GM23248 (cell line): Measurements from ENCODE around the gene YEATS2. TPM values are rescaled to one million over a fixed set of nuclear protein-coding genes. Genes with fewer than 3 reads are reported as not detected.

Experiments used
- DNase-seq: peaks from one replicate; pipeline ENCODE4 v3.0.0-alpha.2; 2015
- H2AFZ ChIP-seq: fragments of 200-600 bp; sonication (generic); 2 replicates; pipeline ENCODE4 v1.6.1; 2016; ENCODE audit warnings: antibody characterized with exemption
- H3F3A ChIP-seq: fragments of 200-600 bp; sonication (generic); 2 replicates; pipeline ENCODE4 v1.6.1; 2016; ENCODE audit warnings: mild to moderate bottlenecking, antibody characterized with exemption, mixed run types; ENCODE audit not compliant: insufficient read depth
- H3K27ac ChIP-seq: fragments of 200-600 bp; sonication (generic); 2 replicates; pipeline ENCODE4 v1.5.1; 2016; ENCODE audit warnings: mild to moderate bottlenecking
- H3K27me3 ChIP-seq: fragments of 200-600 bp; sonication (generic); replicated peaks from 2 replicates; pipeline ENCODE4 v1.6.1; 2016; ENCODE audit warnings: mild to moderate bottlenecking; ENCODE audit not compliant: insufficient read depth
- H3K36me3 ChIP-seq: fragments of 200-600 bp; sonication (generic); 2 replicates; pipeline ENCODE4 v1.6.1; 2016; ENCODE audit warnings: low read depth, mild to moderate bottlenecking
- H3K4me1 ChIP-seq: fragments of 200-600 bp; sonication (generic); 2 replicates; pipeline ENCODE4 v1.6.1; 2016; ENCODE audit warnings: mild to moderate bottlenecking; ENCODE audit not compliant: insufficient read depth
- H3K4me2 ChIP-seq: fragments of 200-600 bp; sonication (generic); one replicate; pipeline ENCODE4 v1.6.1; 2016; ENCODE audit warnings: mild to moderate bottlenecking; ENCODE audit not compliant: unreplicated experiment
- H3K4me3 ChIP-seq: fragments of 200-600 bp; sonication (generic); 2 replicates; pipeline ENCODE4 v1.5.1; 2016; ENCODE audit warnings: mild to moderate bottlenecking
- H3K79me2 ChIP-seq: fragments of 200-600 bp; sonication (generic); 2 replicates; pipeline ENCODE4 v1.6.1; 2016; ENCODE audit warnings: mild to moderate bottlenecking; ENCODE audit not compliant: insufficient read depth
- H3K9ac ChIP-seq: fragments of 200-600 bp; sonication (generic); 2 replicates; pipeline ENCODE4 v1.6.1; 2016; ENCODE audit warnings: mild to moderate bottlenecking
- H3K9me2 ChIP-seq: fragments of 200-600 bp; sonication (generic); 2 replicates; pipeline ENCODE4 v1.6.1; 2016; ENCODE audit warnings: mixed run types, mild to moderate bottlenecking, moderate library complexity; ENCODE audit not compliant: insufficient read depth
- H3K9me3 ChIP-seq: fragments of 200-600 bp; sonication (generic); one replicate; pipeline ENCODE4 v1.6.1; 2017; ENCODE audit warnings: low read depth
- H4K20me1 ChIP-seq: fragments of 200-600 bp; sonication (generic); 2 replicates; pipeline ENCODE4 v1.6.0; 2016; ENCODE audit not compliant: insufficient read depth
- EZH2 ChIP-seq: fragments of 200-600 bp; sonication (generic); IDR thresholded peaks from 2 replicates; pipeline ENCODE4 v1.6.1; 2018; ENCODE audit warnings: antibody characterized with exemption, mild to moderate bottlenecking; ENCODE audit not compliant: insufficient read depth, poor library complexity, severe bottlenecking
- EZH2phosphoT487 ChIP-seq: fragments of 200-600 bp; sonication (generic); IDR thresholded peaks from 2 replicates; pipeline ENCODE4 v1.6.1; 2018; ENCODE audit warnings: antibody characterized with exemption, moderate library complexity, mild to moderate bottlenecking, low read depth; ENCODE audit not compliant: insufficient read depth
- WGBS, 2 experiments: methylation state at CpG; one replicate each; pipeline ENCODE4 v1.1.6; 2015 to 2017; ENCODE audit warnings: low lambda C conversion rate in 2 of 2, low coverage in 1 of 2; ENCODE audit errors: missing lambda C conversion rate in 2 of 2; 5-methylcytosine and 5-hydroxymethylcytosine counted together
- in situ Hi-C: fragments of 300-500 bp; cut with MboI; formaldehyde crosslinking; loops from 2 replicates; pipeline ENCODE4 v1.15.0; 2020
- polyA plus RNA-seq: library from polyadenylated mRNA; unstranded; fragments of >200 nt; fragmentation: Nextera tagmentation; extraction: Ambion mirVana; gene quantifications from 2 replicates; pipeline ENCODE4 v1.2.1, GENCODE V29; 2016
- total RNA-seq: library from RNA; depleted of rRNA; stranded (reverse); fragments of >200 nt; shearing (Covaris generic); gene quantifications from 2 replicates; pipeline ENCODE4 v1.2.3, GENCODE V29; 2014

Gene YEATS2
- total and polyA plus RNA-seq, 2 experiments from 2014 or later: 14.0 to 34.7 TPM

DNA sequence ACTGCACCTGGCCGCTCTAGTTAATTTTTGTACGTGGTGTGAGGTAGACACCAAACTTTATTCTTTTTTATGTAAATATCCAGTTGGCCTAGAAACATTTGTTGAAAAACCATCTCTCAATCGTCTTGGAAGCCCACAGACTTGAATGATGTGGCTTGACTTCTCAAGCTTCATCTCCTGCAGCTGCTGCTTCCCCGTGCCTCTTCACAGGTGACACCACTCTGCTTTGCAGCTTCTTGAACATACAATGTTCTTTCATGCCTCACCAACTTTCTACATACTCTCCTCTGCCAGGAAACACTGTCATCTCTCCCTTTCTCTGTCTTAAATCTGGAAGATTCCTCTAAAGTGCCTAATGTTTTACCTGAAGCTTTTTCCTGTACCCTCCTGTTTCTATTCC, 92.2 kb downstream of the YEATS2 start:
- no peak overlapping the region for H3K9ac ChIP-seq
- no peaks in the 10 kb centered on the region for H3K4me1 ChIP-seq
- WGBS, 2 experiments: 87 to 90% methylated on average over 4 of the region's 4 CpGs
- no peak for DNase-seq
- H3K9me3 ChIP-seq: no peaks in the 10 kb centered on the region
- H2AFZ ChIP-seq: no peak overlapping the region
- in situ Hi-C loops: no loop called here
- H3K27ac ChIP-seq: no peak overlapping the region
- no peaks in the 10 kb centered on the region for H4K20me1 ChIP-seq
- peaks cover 55% of the 10 kb centered on the region for H3K36me3 ChIP-seq
- no peaks in the 10 kb centered on the region for H3K27me3 ChIP-seq
- no peak overlapping the region for H3K4me2 ChIP-seq
- H3K4me3 ChIP-seq: no peak overlapping the region
- no peaks in the 10 kb centered on the region for H3K9me2 ChIP-seq
- peaks cover 6% of the 10 kb centered on the region; the same call in 1 of the 2 replicates for H3F3A ChIP-seq
- H3K79me2 ChIP-seq: peaks cover 57% of the 10 kb centered on the region
- TF ChIP-seq EZH2phosphoT487 (no peak), EZH2 (no peak)

GRCh38 chr3:183790700-183791099, 93.1 kb downstream of the YEATS2 start:
- in situ Hi-C loops: no loop called here
- no peak overlapping the region for H3K4me3 ChIP-seq
- H3K9me2 ChIP-seq: no peaks in the 10 kb centered on the region
- TF ChIP-seq EZH2: no peak
- TF ChIP-seq EZH2phosphoT487: no peak
- 97 to 98% methylated on average over 16 of the region's 16 CpGs for WGBS, 2 experiments
- DNase-seq: no peak
- no peaks in the 10 kb centered on the region for H3K9me3 ChIP-seq
- no peak overlapping the region for H3K27ac ChIP-seq
- peaks cover 57% of the 10 kb centered on the region for H3K79me2 ChIP-seq
- no peak overlapping the region for H2AFZ ChIP-seq
- no peaks in the 10 kb centered on the region for H4K20me1 ChIP-seq
- no peak overlapping the region for H3K9ac ChIP-seq
- peaks cover 6% of the 10 kb centered on the region; the same call in 1 of the 2 replicates for H3F3A ChIP-seq
- H3K4me1 ChIP-seq: no peaks in the 10 kb centered on the region
- H3K4me2 ChIP-seq: no peak overlapping the region
- H3K27me3 ChIP-seq: no peaks in the 10 kb centered on the region
- peaks cover 52% of the 10 kb centered on the region for H3K36me3 ChIP-seq

DNA sequence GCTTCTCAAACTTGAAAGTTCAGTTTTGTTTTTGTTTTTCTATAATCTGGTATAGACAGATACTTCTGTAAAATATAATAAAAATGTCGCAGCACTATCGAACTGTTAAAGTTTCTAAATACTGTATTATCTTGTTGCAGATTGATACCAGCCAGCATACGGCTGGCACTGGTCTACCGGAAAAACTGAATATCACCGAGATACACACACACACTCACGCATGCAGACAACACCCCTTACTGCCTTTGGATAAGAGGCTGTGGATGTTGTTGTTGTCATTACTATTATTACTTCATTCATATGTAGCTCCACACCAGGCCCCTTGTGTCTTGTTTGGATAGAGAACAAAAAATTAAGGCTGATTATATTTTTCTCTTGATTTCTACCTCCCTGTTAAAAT, 95.4 kb downstream of the YEATS2 start:
- Histone ChIP-seq H3K27ac (no peak overlapping the region), H4K20me1 (no peaks in the 10 kb centered on the region), H3K4me3 (no peak overlapping the region), H3K4me2 (no peak overlapping the region), H3F3A (peaks cover 6% of the 10 kb centered on the region; the same call in 1 of the 2 replicates), H3K27me3 (no peaks in the 10 kb centered on the region), H3K9me2 (no peaks in the 10 kb centered on the region), H3K4me1 (no peaks in the 10 kb centered on the region), H3K9ac (no peak overlapping the region), H2AFZ (no peak overlapping the region), H3K79me2 (peaks cover 49% of the 10 kb centered on the region), H3K9me3 (no peaks in the 10 kb centered on the region), H3K36me3 (peaks cover 40% of the 10 kb centered on the region)
- no peak for DNase-seq
- TF ChIP-seq EZH2phosphoT487 (no peak), EZH2 (no peak)
- in situ Hi-C loops: no loop called here
- 73 to 83% methylated on average over 6 of the region's 6 CpGs for WGBS, 2 experiments

DNA sequence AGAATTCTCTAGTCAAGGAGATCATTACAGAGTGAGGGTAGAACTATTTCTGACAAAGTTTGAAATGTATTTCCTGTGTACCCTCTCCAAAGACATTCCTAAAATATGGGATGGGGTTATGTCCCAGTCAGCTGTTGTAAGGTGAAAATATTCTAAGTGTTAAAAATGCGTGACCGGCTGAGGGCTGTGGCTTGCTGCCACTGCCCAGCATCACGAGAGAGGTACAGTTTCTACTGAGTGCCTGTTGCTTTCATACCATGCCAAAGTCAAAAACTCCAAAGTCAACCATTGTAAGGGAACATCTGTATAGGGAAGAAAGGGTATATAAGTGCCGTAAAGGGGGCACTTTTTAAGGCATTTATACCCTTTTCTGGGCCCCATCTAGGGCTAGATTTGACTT, 96.9 kb downstream of the YEATS2 start:
- Histone ChIP-seq H3K27ac (no peak overlapping the region), H3K9ac (no peak overlapping the region), H3K36me3 (peaks cover 44% of the 10 kb centered on the region), H3K9me3 (no peaks in the 10 kb centered on the region), H3K4me2 (no peak overlapping the region), H3K27me3 (no peaks in the 10 kb centered on the region), H4K20me1 (no peaks in the 10 kb centered on the region), H3K79me2 (peaks cover 38% of the 10 kb centered on the region), H3K4me3 (no peak overlapping the region), H3K4me1 (no peaks in the 10 kb centered on the region), H3F3A (peaks cover 6% of the 10 kb centered on the region; the same call in 1 of the 2 replicates), H3K9me2 (no peaks in the 10 kb centered on the region), H2AFZ (no peak overlapping the region)
- in situ Hi-C loops: no loop called here
- TF ChIP-seq EZH2phosphoT487: no peak
- TF ChIP-seq EZH2: no peak
- DNase-seq: no peak
- 96 to 97% methylated on average over 4 of the region's 4 CpGs for WGBS, 2 experiments

DNA sequence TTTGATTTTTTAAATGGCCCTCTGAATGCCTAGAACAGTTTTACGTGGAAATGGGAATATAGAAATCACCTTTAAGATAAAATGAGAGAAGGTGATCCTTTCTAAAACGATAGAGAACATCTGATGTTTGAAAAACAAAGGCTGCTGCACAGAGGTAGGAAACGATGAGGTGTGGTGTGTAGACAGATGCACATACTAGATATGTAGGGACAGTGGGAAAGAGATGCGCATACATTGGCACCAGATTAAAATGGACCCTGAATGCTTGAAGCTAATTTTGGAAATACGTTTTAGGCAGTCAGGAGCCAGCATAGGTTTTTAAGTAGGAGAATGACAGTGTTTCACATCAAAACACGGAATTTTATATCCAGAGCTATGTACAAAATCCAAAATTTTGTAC, 98.8 kb downstream of the YEATS2 start:
- Histone ChIP-seq H3K9me2 (no peaks in the 10 kb centered on the region), H3K9me3 (no peaks in the 10 kb centered on the region), H3K79me2 (peaks cover 19% of the 10 kb centered on the region), H3F3A (no peaks in the 10 kb centered on the region), H3K9ac (no peak overlapping the region), H3K27ac (no peak overlapping the region), H3K27me3 (no peaks in the 10 kb centered on the region), H4K20me1 (peaks cover 2% of the 10 kb centered on the region; the same call in 1 of the 2 replicates), H3K4me1 (no peaks in the 10 kb centered on the region), H3K4me2 (no peak overlapping the region), H3K36me3 (peaks cover 44% of the 10 kb centered on the region), H3K4me3 (no peak overlapping the region), H2AFZ (no peak overlapping the region)
- DNase-seq: no peak
- WGBS, 2 experiments: 91 to 95% methylated on average over 6 of the region's 6 CpGs
- in situ Hi-C loops: no loop called here
- TF ChIP-seq EZH2 (no peak), EZH2phosphoT487 (no peak)
